Bone marrow (tissue), 2 donors: ENCODE data around the gene TFF1.

Experiments
- DNase-seq, 2 donors: peaks; one replicate each; lab custom pipeline; 2025; lab: John Stamatoyannopoulos, UW

TFF1 gene

GRCh38 chr21:42382915-42383314 lies 16.6 kb upstream of the TFF1 start:
- DNase-seq: no peak

GRCh38 chr21:42381347-42381984 lies 15.1 kb upstream of the TFF1 start:
- no peak for DNase-seq

- no peak for DNase-seq
Measured at GRCh38 chr21:42379426-42380215, 13.3 kb upstream of the TFF1 start.

GRCh38 chr21:42378418-42378817 lies 12.1 kb upstream of the TFF1 start:
- no peak for DNase-seq

- DNase-seq: no peak
Measured at GRCh38 chr21:42377951-42378340, 11.6 kb upstream of the TFF1 start.

GRCh38 chr21:42377211-42377950 lies 11.0 kb upstream of the TFF1 start:
- DNase-seq: no peak

- DNase-seq: no peak
Measured at GRCh38 chr21:42376338-42376982, 10.1 kb upstream of the TFF1 start.

GRCh38 chr21:42375966-42376337 lies 9.6 kb upstream of the TFF1 start:
- no peak for DNase-seq

- no peak for DNase-seq
Measured at GRCh38 chr21:42375506-42375905, 9.2 kb upstream of the TFF1 start.

GRCh38 chr21:42374864-42375499 lies 8.6 kb upstream of the TFF1 start:
- DNase-seq: no peak

GRCh38 chr21:42374457-42374856 lies 8.1 kb upstream of the TFF1 start:
- DNase-seq: no peak

- DNase-seq: no peak
Measured at GRCh38 chr21:42373908-42374455, 7.6 kb upstream of the TFF1 start.

GRCh38 chr21:42373196-42373907 lies 7.0 kb upstream of the TFF1 start:
- DNase-seq: no peak

- DNase-seq: no peak
Measured at GRCh38 chr21:42370894-42371654, 4.7 kb upstream of the TFF1 start.

GRCh38 chr21:42369821-42370220 lies 3.5 kb upstream of the TFF1 start:
- no peak for DNase-seq

- DNase-seq: no peak
Measured at GRCh38 chr21:42367367-42368165, 1.2 kb upstream of the TFF1 start.

GRCh38 chr21:42365770-42366169 lies 565 bp downstream of the TFF1 start:
- no peak for DNase-seq

- DNase-seq: no peak
Measured at GRCh38 chr21:42364304-42364865, 1.9 kb downstream of the TFF1 start.

GRCh38 chr21:42363312-42363711 lies 3.0 kb downstream of the TFF1 start:
- no peak for DNase-seq
